HepG2 (cell line): ENCODE results near the gene FANCF. TPM values are rescaled to one million over a fixed set of nuclear protein-coding genes. Genes with fewer than 3 reads are reported as not detected.

Source experiments
- BRCA1 ChIP-seq: sonication (generic); formaldehyde crosslinking; IDR thresholded peaks from 2 replicates; pipeline ENCODE4 v1.4.0; 2020; ENCODE audit warnings: missing genetic modification reagents
- CCAR2 ChIP-seq: fragments of 200-400 bp; formaldehyde crosslinking; optimal IDR thresholded peaks from 2 replicates; pipeline ENCODE3; 2018; ENCODE audit warnings: low read depth, mild to moderate bottlenecking, low read length, moderate library complexity
- KLF9 ChIP-seq: IDR thresholded peaks from 2 replicates; pipeline ENCODE4 v1.6.1; 2016; ENCODE audit warnings: low read depth
- NFATC3 ChIP-seq: sonication (generic); formaldehyde crosslinking; IDR thresholded peaks from 2 replicates; pipeline ENCODE4 v1.5.1; 2020; ENCODE audit warnings: mild to moderate bottlenecking, missing genetic modification reagents
- NR2F6 ChIP-seq, 2 experiments: IDR thresholded peaks; 2 replicates each; pipeline ENCODE4 v1.6.1; 2016; ENCODE audit warnings: antibody characterized with exemption in 1 of 2, mild to moderate bottlenecking in 1 of 2
- POGK ChIP-seq: sonication (generic); formaldehyde crosslinking; conservative IDR thresholded peaks from 2 replicates; pipeline ENCODE4 v1.8.0; 2022; ENCODE audit warnings: mild to moderate bottlenecking, moderate library complexity, missing genetic modification reagents
- PRDM10 ChIP-seq: sonication (generic); formaldehyde crosslinking; IDR thresholded peaks from 2 replicates; pipeline ENCODE4 v1.4.0; 2020; ENCODE audit warnings: low read depth, missing genetic modification reagents
- RXRB ChIP-seq: IDR thresholded peaks from 2 replicates; pipeline ENCODE4 v1.6.1; 2016; ENCODE audit warnings: borderline replicate concordance, missing genetic modification reagents, missing compliant biosample characterization
- SATB2 ChIP-seq: sonication (generic); formaldehyde crosslinking; IDR thresholded peaks from 2 replicates; pipeline ENCODE4 v1.5.0; 2020; ENCODE audit warnings: missing genetic modification reagents
- ZBTB20 ChIP-seq: sonication (generic); formaldehyde crosslinking; IDR thresholded peaks from 2 replicates; pipeline ENCODE4 v1.8.1; 2023; ENCODE audit warnings: missing genetic modification reagents, low read depth, mild to moderate bottlenecking, borderline replicate concordance
- ZFP90 ChIP-seq: sonication (generic); formaldehyde crosslinking; IDR thresholded peaks from 2 replicates; pipeline ENCODE4 v1.8.0; 2022; ENCODE audit warnings: missing genetic modification reagents, mild to moderate bottlenecking, inconsistent platforms, borderline replicate concordance
- ZNF124 ChIP-seq: sonication (generic); formaldehyde crosslinking; IDR thresholded peaks from 2 replicates; pipeline ENCODE4 v1.4.0; 2020; ENCODE audit warnings: missing genetic modification reagents
- ZNF430 ChIP-seq: sonication (generic); formaldehyde crosslinking; IDR thresholded peaks from 2 replicates; pipeline ENCODE4 v1.9.0; 2021; ENCODE audit warnings: mild to moderate bottlenecking, missing genetic modification reagents
- ZNF713 ChIP-seq: sonication (generic); formaldehyde crosslinking; IDR thresholded peaks from 2 replicates; pipeline ENCODE4 v1.4.0; 2020; ENCODE audit warnings: mild to moderate bottlenecking, missing genetic modification reagents
- polyA plus RNA-seq, 8 experiments: library from polyadenylated mRNA; depleted of rRNA in 3 of 8; stranded (reverse) in 7 of 8; unstranded in 1 of 8; fragments of >200 nt; fragmentation: Illumina TruSeq in 4 of 8; extraction: Trizol in 4 of 8; gene quantifications; 2 replicates each; pipeline versions ENCODE4 v1.2.1 to v1.2.3, GENCODE V29; 2011 to 2016; ENCODE audit warnings: low read depth in 4 of 8, missing spikeins in 1 of 8, mixed read lengths in 1 of 8; ENCODE audit not compliant: insufficient read depth in 1 of 8
- total RNA-seq, 5 experiments: library from RNA; depleted of rRNA; stranded (reverse); fragments of >200 nt; fragmentation: Illumina TruSeq; extraction: Trizol; gene quantifications; 2 replicates each; pipeline ENCODE4 v1.2.3, GENCODE V29; 2016; ENCODE audit warnings: low read depth in 1 of 5
- TF ChIP-seq, protein P1 (sequence below): sonication (generic); formaldehyde crosslinking; IDR thresholded peaks from 2 replicates; pipeline ENCODE4 v1.4.0; 2020; ENCODE audit warnings: missing genetic modification reagents
- TF ChIP-seq, protein P2 (sequence below): sonication (generic); formaldehyde crosslinking; IDR thresholded peaks from 2 replicates; pipeline ENCODE4 v1.5.0; 2020; ENCODE audit warnings: mild to moderate bottlenecking, missing genetic modification reagents, borderline replicate concordance
- TF ChIP-seq, protein P3 (sequence below): sonication (generic); formaldehyde crosslinking; IDR thresholded peaks from 2 replicates; pipeline ENCODE4 v1.8.0; 2023; ENCODE audit warnings: mild to moderate bottlenecking, missing genetic modification reagents

The FANCF gene
- total and polyA plus RNA-seq, 2 of the 13 experiments (the other 11 are each of a cell fraction or from before 2014, with no cell fraction given), result 2.5 to 9.7 TPM

GRCh38 chr11:22666688-22667439 lies 41.2 kb upstream of the FANCF start (continued):
- TF ChIP-seq POGK (CRISPR knock-in tag), result 0 out of 2 replicates have a peak, but pooled peaks have one; percentile 60
- TF ChIP-seq RXRB (CRISPR knock-in tag), result peak; percentile 19
- TF ChIP-seq NR2F6 (IDR thresholded peaks at IDR 0.05), result peak; percentile 42; the same call in 1 of the 2 replicates
- TF ChIP-seq NR2F6 (CRISPR knock-in tag; IDR thresholded peaks at IDR 0.05), result no peak; the same call in 1 of the 2 replicates
- TF ChIP-seq, protein P1, sequence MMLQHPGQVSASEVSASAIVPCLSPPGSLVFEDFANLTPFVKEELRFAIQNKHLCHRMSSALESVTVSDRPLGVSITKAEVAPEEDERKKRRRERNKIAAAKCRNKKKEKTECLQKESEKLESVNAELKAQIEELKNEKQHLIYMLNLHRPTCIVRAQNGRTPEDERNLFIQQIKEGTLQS (CRISPR knock-in tag), result no peak
- TF ChIP-seq KLF9, result no peak
- TF ChIP-seq CCAR2, result no peak
- TF ChIP-seq, protein P2, sequence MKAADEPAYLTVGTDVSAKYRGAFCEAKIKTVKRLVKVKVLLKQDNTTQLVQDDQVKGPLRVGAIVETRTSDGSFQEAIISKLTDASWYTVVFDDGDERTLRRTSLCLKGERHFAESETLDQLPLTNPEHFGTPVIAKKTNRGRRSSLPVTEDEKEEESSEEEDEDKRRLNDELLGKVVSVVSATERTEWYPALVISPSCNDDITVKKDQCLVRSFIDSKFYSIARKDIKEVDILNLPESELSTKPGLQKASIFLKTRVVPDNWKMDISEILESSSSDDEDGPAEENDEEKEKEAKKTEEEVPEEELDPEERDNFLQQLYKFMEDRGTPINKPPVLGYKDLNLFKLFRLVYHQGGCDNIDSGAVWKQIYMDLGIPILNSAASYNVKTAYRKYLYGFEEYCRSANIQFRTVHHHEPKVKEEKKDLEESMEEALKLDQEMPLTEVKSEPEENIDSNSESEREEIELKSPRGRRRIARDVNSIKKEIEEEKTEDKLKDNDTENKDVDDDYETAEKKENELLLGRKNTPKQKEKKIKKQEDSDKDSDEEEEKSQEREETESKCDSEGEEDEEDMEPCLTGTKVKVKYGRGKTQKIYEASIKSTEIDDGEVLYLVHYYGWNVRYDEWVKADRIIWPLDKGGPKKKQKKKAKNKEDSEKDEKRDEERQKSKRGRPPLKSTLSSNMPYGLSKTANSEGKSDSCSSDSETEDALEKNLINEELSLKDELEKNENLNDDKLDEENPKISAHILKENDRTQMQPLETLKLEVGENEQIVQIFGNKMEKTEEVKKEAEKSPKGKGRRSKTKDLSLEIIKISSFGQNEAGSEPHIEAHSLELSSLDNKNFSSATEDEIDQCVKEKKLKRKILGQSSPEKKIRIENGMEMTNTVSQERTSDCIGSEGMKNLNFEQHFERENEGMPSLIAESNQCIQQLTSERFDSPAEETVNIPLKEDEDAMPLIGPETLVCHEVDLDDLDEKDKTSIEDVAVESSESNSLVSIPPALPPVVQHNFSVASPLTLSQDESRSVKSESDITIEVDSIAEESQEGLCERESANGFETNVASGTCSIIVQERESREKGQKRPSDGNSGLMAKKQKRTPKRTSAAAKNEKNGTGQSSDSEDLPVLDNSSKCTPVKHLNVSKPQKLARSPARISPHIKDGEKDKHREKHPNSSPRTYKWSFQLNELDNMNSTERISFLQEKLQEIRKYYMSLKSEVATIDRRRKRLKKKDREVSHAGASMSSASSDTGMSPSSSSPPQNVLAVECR (CRISPR knock-in tag), result peak; percentile 51; the same call in 1 of the 2 replicates
- 0 out of 2 replicates have a peak, but pooled peaks have one; percentile 37 for TF ChIP-seq ZFP90 (CRISPR knock-in tag)
- TF ChIP-seq, protein P3, sequence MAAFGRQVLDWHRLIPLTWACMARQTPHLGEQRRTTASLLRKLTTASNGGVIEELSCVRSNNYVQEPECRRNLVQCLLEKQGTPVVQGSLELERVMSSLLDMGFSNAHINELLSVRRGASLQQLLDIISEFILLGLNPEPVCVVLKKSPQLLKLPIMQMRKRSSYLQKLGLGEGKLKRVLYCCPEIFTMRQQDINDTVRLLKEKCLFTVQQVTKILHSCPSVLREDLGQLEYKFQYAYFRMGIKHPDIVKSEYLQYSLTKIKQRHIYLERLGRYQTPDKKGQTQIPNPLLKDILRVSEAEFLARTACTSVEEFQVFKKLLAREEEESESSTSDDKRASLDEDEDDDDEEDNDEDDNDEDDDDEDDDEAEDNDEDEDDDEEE (CRISPR knock-in tag), result peak; percentile 51; the same call in 1 of the 2 replicates
- TF ChIP-seq ZNF713 (CRISPR knock-in tag), result no peak
- peak; percentile 47; the same call in 1 of the 2 replicates for TF ChIP-seq BRCA1
- 0 out of 2 replicates have a peak, but pooled peaks have one; percentile 50 for TF ChIP-seq PRDM10 (CRISPR knock-in tag)
- TF ChIP-seq SATB2 (CRISPR knock-in tag), result 0 out of 2 replicates have a peak, but pooled peaks have one; percentile 40
- TF ChIP-seq ZNF124 (CRISPR knock-in tag), result no peak
- no peak for TF ChIP-seq NFATC3 (CRISPR knock-in tag)
- no peak for TF ChIP-seq ZBTB20 (CRISPR knock-in tag)
- no peak for TF ChIP-seq ZNF430 (CRISPR knock-in tag)
